Naive thymus-derived CD4-positive, alpha-beta T cell (primary cell): ENCODE measurements around the gene BMP7. TPM values are rescaled to one million over a fixed set of nuclear protein-coding genes. Genes with fewer than 3 reads are reported as not detected.

Source experiments
- ATAC-seq: fragments of 150-1000 bp; cut with Tn5 transposase; 2 replicates; pipeline ENCODE4 v1.10.0; 2021; ENCODE audit warnings: mild to moderate bottlenecking, moderate library complexity
- CTCF ChIA-PET: fragments of 350-600 bp; sonication (Branson Sonifier 250); formaldehyde crosslinking; loops from one replicate; lab custom pipeline; 2021; ENCODE audit warnings: antibody characterized with exemption; lab: Charles Lee
- POLR2A ChIA-PET: fragments of 350-600 bp; sonication (Branson Sonifier 250); formaldehyde crosslinking; loops from one replicate; lab custom pipeline; 2021; ENCODE audit warnings: antibody characterized with exemption, inconsistent platforms; lab: Charles Lee
- DNase-seq, 9 donors: peaks; one replicate each; pipeline versions ENCODE4 v3.0.0 to v3.0.0-alpha.2; 2020 to 2022; ENCODE audit warnings: mixed read lengths in 1 of 9
- H3K27ac ChIP-seq: one replicate; pipeline ENCODE4 v1.7.0; 2013; ENCODE audit warnings: mild to moderate bottlenecking, low read depth, low read length, moderate library complexity
- H3K27me3 ChIP-seq, 2 donors: one replicate each; pipeline ENCODE4 v1.7.0; 2013; ENCODE audit warnings: low read length in 2 of 2, mild to moderate bottlenecking in 2 of 2, moderate library complexity in 2 of 2; ENCODE audit not compliant: control insufficient read depth in 2 of 2, insufficient read depth in 2 of 2
- H3K36me3 ChIP-seq, 3 experiments: 1 replicate in 2 of 3; 2 replicates in 1 of 3; pipeline ENCODE4 v1.7.0; 2013; ENCODE audit warnings: low read length in 3 of 3, mild to moderate bottlenecking in 3 of 3, moderate library complexity in 1 of 3; ENCODE audit not compliant: insufficient read depth in 3 of 3, control insufficient read depth in 2 of 3
- H3K4me1 ChIP-seq, 2 donors: one replicate each; pipeline ENCODE4 v1.7.0; 2013; ENCODE audit warnings: low read length in 2 of 2, mild to moderate bottlenecking in 2 of 2, moderate library complexity in 1 of 2; ENCODE audit not compliant: control insufficient read depth in 2 of 2, insufficient read depth in 2 of 2
- H3K4me3 ChIP-seq: 2 replicates; pipeline ENCODE4 v1.7.0; 2013; ENCODE audit warnings: mild to moderate bottlenecking, low read length
- H3K9me3 ChIP-seq, 3 experiments: 1 replicate in 2 of 3; 2 replicates in 1 of 3; pipeline ENCODE4 v1.7.0; 2013; ENCODE audit warnings: low read length in 3 of 3; ENCODE audit not compliant: control insufficient read depth in 2 of 3
- H3K27ac Mint-ChIP-seq, 9 donors: one replicate each; pipeline ENCODE4 v1.8.0; 2020 to 2022; ENCODE audit warnings: mixed read lengths in 9 of 9, mild to moderate bottlenecking in 8 of 9, moderate library complexity in 5 of 9, inconsistent platforms in 2 of 9
- H3K27me3 Mint-ChIP-seq, 5 donors: one replicate each; pipeline ENCODE4 v1.8.0; 2021 to 2022; ENCODE audit warnings: mixed read lengths in 5 of 5, mild to moderate bottlenecking in 1 of 5
- H3K36me3 Mint-ChIP-seq, 5 donors: one replicate each; pipeline ENCODE4 v1.8.0; 2020 to 2022; ENCODE audit warnings: mixed read lengths in 5 of 5, mild to moderate bottlenecking in 3 of 5, inconsistent platforms in 1 of 5
- H3K4me1 Mint-ChIP-seq, 7 donors: one replicate each; pipeline ENCODE4 v1.8.0; 2020 to 2022; ENCODE audit warnings: mixed read lengths in 7 of 7, mild to moderate bottlenecking in 3 of 7, inconsistent platforms in 1 of 7
- H3K4me3 Mint-ChIP-seq, 10 donors: one replicate each; pipeline ENCODE4 v1.8.0; 2020 to 2022; ENCODE audit warnings: mild to moderate bottlenecking in 10 of 10, mixed read lengths in 10 of 10, moderate library complexity in 6 of 10, inconsistent platforms in 2 of 10
- H3K9me3 Mint-ChIP-seq, 11 donors: one replicate each; pipeline ENCODE4 v1.8.0; 2020 to 2022; ENCODE audit warnings: mixed read lengths in 11 of 11, mild to moderate bottlenecking in 4 of 11, inconsistent platforms in 1 of 11, moderate library complexity in 1 of 11
- intact Hi-C, 2 donors: fragments of 100-400 bp; cut with micrococcal nuclease; formaldehyde crosslinking; loops; one replicate each; pipeline ENCODE4 v1.15.1; 2023
- polyA plus RNA-seq, 2 donors: library from polyadenylated mRNA; unstranded; fragments of 300-500 nt; fragmentation: Illumina TruSeq; gene quantifications; one replicate each; pipeline ENCODE4 v1.2.3, GENCODE V29; 2021
- total RNA-seq, 6 experiments: library from RNA in 5 of 6; stranded (reverse) in 5 of 6; gene quantifications; 1 replicate in 5 of 6; 2 replicates in 1 of 6; pipeline ENCODE4 v1.2.3 and lab custom pipeline; 2021 to 2026

The BMP7 gene
- total and polyA plus RNA-seq, 7 experiments from 2014 or later: not detected

GRCh38 chr20:57203204-57203603 lies 63.2 kb downstream of the BMP7 start:
- H3K4me3 Mint-ChIP-seq: no peak overlapping the region
- intact Hi-C loops: no loop called here
- ATAC-seq: no peak

GRCh38 chr20:57202309-57202708 lies 64.1 kb downstream of the BMP7 start:
- no peaks in the 10 kb centered on the region for H3K36me3 Mint-ChIP-seq
- H3K36me3 ChIP-seq: no peaks in the 10 kb centered on the region
- H3K4me3 Mint-ChIP-seq: no peak overlapping the region
- POLR2A ChIA-PET: no interaction called here
- no peaks in the 10 kb centered on the region for H3K4me1 Mint-ChIP-seq
- H3K4me1 ChIP-seq: no peaks in the 10 kb centered on the region
- DNase-seq (no peak), ATAC-seq (no peak)
- peaks cover 0 to 4% (median 0%) of the 10 kb centered on the region in 3 experiments for H3K9me3 ChIP-seq
- H3K27ac Mint-ChIP-seq: no peak overlapping the region
- no peak overlapping the region for H3K4me3 ChIP-seq
- H3K9me3 Mint-ChIP-seq: peaks cover 0 to 5% (median 2%) of the 10 kb centered on the region in 11 donors
- peaks cover 0 to 28% (median 19%) of the 10 kb centered on the region in 5 donors for H3K27me3 Mint-ChIP-seq
- no peaks in the 10 kb centered on the region for H3K27me3 ChIP-seq
- CTCF ChIA-PET: no interaction called here
- intact Hi-C loops: no loop called here
- no peak overlapping the region for H3K27ac ChIP-seq

More at GRCh38 chr20:57203204-57203603, 63.2 kb downstream of the BMP7 start:
- peaks cover 0 to 8% (median 3%) of the 10 kb centered on the region in 11 donors for H3K9me3 Mint-ChIP-seq
- Histone ChIP-seq H3K27ac (no peak overlapping the region), H3K9me3 (peaks cover 0 to 5% (median 0%) of the 10 kb centered on the region in 3 experiments), H3K36me3 (no peaks in the 10 kb centered on the region), H3K27me3 (no peaks in the 10 kb centered on the region), H3K4me3 (no peak overlapping the region), H3K4me1 (no peaks in the 10 kb centered on the region)
- CTCF ChIA-PET: no interaction called here
- no peaks in the 10 kb centered on the region for H3K4me1 Mint-ChIP-seq
- POLR2A ChIA-PET: no interaction called here
- DNase-seq: no peak
- no peak overlapping the region for H3K27ac Mint-ChIP-seq
- H3K36me3 Mint-ChIP-seq: no peaks in the 10 kb centered on the region
- H3K27me3 Mint-ChIP-seq: peaks cover 0 to 26% (median 20%) of the 10 kb centered on the region in 5 donors

- no peak overlapping the region for H3K4me3 Mint-ChIP-seq
- H3K27me3 ChIP-seq: no peaks in the 10 kb centered on the region
- H3K27ac ChIP-seq: no peak overlapping the region
- ChIA-PET POLR2A (no interaction called here), CTCF (no interaction called here)
- H3K36me3 Mint-ChIP-seq: no peaks in the 10 kb centered on the region
- DNase-seq (no peak), ATAC-seq (no peak)
- intact Hi-C loops: no loop called here
- H3K27me3 Mint-ChIP-seq: peaks cover 0 to 27% (median 16%) of the 10 kb centered on the region in 5 donors
- H3K27ac Mint-ChIP-seq: no peak overlapping the region
- H3K9me3 Mint-ChIP-seq: peaks cover 0 to 1% (median 0%) of the 10 kb centered on the region in 11 donors
- H3K4me1 Mint-ChIP-seq: no peaks in the 10 kb centered on the region
- H3K4me1 ChIP-seq: no peaks in the 10 kb centered on the region
- H3K36me3 ChIP-seq: no peaks in the 10 kb centered on the region
- H3K4me3 ChIP-seq: no peak overlapping the region
- H3K9me3 ChIP-seq: no peaks in the 10 kb centered on the region
These were observed 65.4 kb downstream of the BMP7 start for GRCh38 chr20:57200882-57201695.

- no peak overlapping the region for H3K27ac ChIP-seq
- ATAC-seq (no peak), DNase-seq (no peak)
- H3K36me3 ChIP-seq: no peaks in the 10 kb centered on the region
- no peak overlapping the region for H3K4me3 ChIP-seq
- H3K9me3 Mint-ChIP-seq: peaks cover 0 to 1% (median 0%) of the 10 kb centered on the region in 11 donors
- ChIA-PET POLR2A (no interaction called here), CTCF (no interaction called here)
- H3K4me3 Mint-ChIP-seq: no peak overlapping the region
- H3K9me3 ChIP-seq: no peaks in the 10 kb centered on the region
- H3K27me3 Mint-ChIP-seq: peaks cover 0 to 31% (median 19%) of the 10 kb centered on the region in 5 donors
- no peaks in the 10 kb centered on the region for H3K4me1 Mint-ChIP-seq
- intact Hi-C loops: no loop called here
- H3K36me3 Mint-ChIP-seq: no peaks in the 10 kb centered on the region
- H3K27me3 ChIP-seq: no peaks in the 10 kb centered on the region
- no peak overlapping the region for H3K27ac Mint-ChIP-seq
- H3K4me1 ChIP-seq: no peaks in the 10 kb centered on the region
These were observed 66.6 kb downstream of the BMP7 start for GRCh38 chr20:57199656-57200405.

GRCh38 chr20:57198132-57199072 lies 68.0 kb downstream of the BMP7 start:
- no peaks in the 10 kb centered on the region for H3K9me3 ChIP-seq
- ATAC-seq: no peak
- peaks cover 0 to 2% (median 0%) of the 10 kb centered on the region in 11 donors for H3K9me3 Mint-ChIP-seq
- H3K4me3 Mint-ChIP-seq: no peak overlapping the region
- no peaks in the 10 kb centered on the region for H3K36me3 Mint-ChIP-seq
- intact Hi-C loops: no loop called here
- no peaks in the 10 kb centered on the region for H3K4me1 ChIP-seq
- H3K27me3 Mint-ChIP-seq: peaks cover 0 to 34% (median 17%) of the 10 kb centered on the region in 5 donors
- H3K27ac ChIP-seq: no peak overlapping the region
- no peaks in the 10 kb centered on the region for H3K27me3 ChIP-seq
- DNase-seq: no peak
- ChIA-PET POLR2A (no interaction called here), CTCF (no interaction called here)
- no peaks in the 10 kb centered on the region for H3K36me3 ChIP-seq
- H3K4me3 ChIP-seq: no peak overlapping the region
- H3K4me1 Mint-ChIP-seq: no peaks in the 10 kb centered on the region
- H3K27ac Mint-ChIP-seq: no peak overlapping the region

GRCh38 chr20:57197352-57198131 lies 68.9 kb downstream of the BMP7 start:
- no peaks in the 10 kb centered on the region for H3K36me3 Mint-ChIP-seq
- H3K4me3 Mint-ChIP-seq: no peak overlapping the region
- ATAC-seq (no peak), DNase-seq (no peak)
- Histone ChIP-seq H3K27ac (no peak overlapping the region), H3K27me3 (no peaks in the 10 kb centered on the region), H3K4me3 (no peak overlapping the region), H3K9me3 (no peaks in the 10 kb centered on the region), H3K36me3 (no peaks in the 10 kb centered on the region), H3K4me1 (no peaks in the 10 kb centered on the region)
- intact Hi-C loops: no loop called here
- CTCF ChIA-PET: no interaction called here
- H3K27me3 Mint-ChIP-seq: peaks cover 0 to 34% (median 17%) of the 10 kb centered on the region in 5 donors
- POLR2A ChIA-PET: no interaction called here
- no peak overlapping the region for H3K27ac Mint-ChIP-seq
- no peaks in the 10 kb centered on the region for H3K4me1 Mint-ChIP-seq
- peaks cover 0 to 2% (median 0%) of the 10 kb centered on the region in 11 donors for H3K9me3 Mint-ChIP-seq
